Stimulated activated CD8-positive, alpha-beta memory T cell treated with anti-CD3 and anti-CD28 coated beads, Interleukin-12 subunit alpha, Interleukin-12 subunit beta, amount 100 ng/mL, for 4 hours (primary cell): Measurements from ENCODE around the gene HNRNPAB.
"Not testable (repeated sequence)": the region's sequence is repeated elsewhere in the genome, so short reads cannot be mapped to it uniquely, and the experiment has no call there.

Source experiments
- DNase-seq: peaks from one replicate; pipeline ENCODE4 v3.0.0-alpha.2; 2020; ENCODE audit warnings: low read depth

The HNRNPAB gene

GRCh38 chr5:178212241-178213002 is 8.1 kb downstream of the HNRNPAB start:
- no peak for DNase-seq

- no peak for DNase-seq
Observed at GRCh38 chr5:178213003-178213461, 8.7 kb downstream of the HNRNPAB start.

- DNase-seq = no peak
Observed at GRCh38 chr5:178213748-178214151, 9.4 kb downstream of the HNRNPAB start.

GRCh38 chr5:178214160-178214803 is 9.9 kb downstream of the HNRNPAB start:
- no peak for DNase-seq

- no peak for DNase-seq
Observed at GRCh38 chr5:178215280-178216002, 11.1 kb downstream of the HNRNPAB start.

GRCh38 chr5:178216088-178216534 is 11.8 kb downstream of the HNRNPAB start:
- DNase-seq = no peak

GRCh38 chr5:178216779-178217178 is 12.4 kb downstream of the HNRNPAB start:
- DNase-seq = no peak

GRCh38 chr5:178218237-178218776 is 14.0 kb downstream of the HNRNPAB start:
- DNase-seq = no peak

- no peak for DNase-seq
Observed at GRCh38 chr5:178218827-178219226, 14.5 kb downstream of the HNRNPAB start.

- DNase-seq = no peak
Observed at GRCh38 chr5:178221282-178221681, 16.9 kb downstream of the HNRNPAB start.

- no peak for DNase-seq
Observed at GRCh38 chr5:178221853-178222252, 17.5 kb downstream of the HNRNPAB start.

GRCh38 chr5:178222292-178222691 is 18.0 kb downstream of the HNRNPAB start:
- no peak for DNase-seq

GRCh38 chr5:178223196-178223773 is 19.0 kb downstream of the HNRNPAB start:
- DNase-seq = no peak

- DNase-seq = no peak
Observed at GRCh38 chr5:178223828-178224335, 19.5 kb downstream of the HNRNPAB start.

- DNase-seq = no peak
Observed at GRCh38 chr5:178224403-178224802, 20.1 kb downstream of the HNRNPAB start.

GRCh38 chr5:178225174-178225573 is 20.8 kb downstream of the HNRNPAB start:
- no peak for DNase-seq

- no peak for DNase-seq
Observed at GRCh38 chr5:178227138-178227659, 22.9 kb downstream of the HNRNPAB start.

GRCh38 chr5:178227929-178228328 is 23.6 kb downstream of the HNRNPAB start:
- no peak for DNase-seq

- DNase-seq = no peak
Observed at GRCh38 chr5:178228609-178229008, 24.3 kb downstream of the HNRNPAB start.

- DNase-seq = not testable (repeated sequence)
Observed at GRCh38 chr5:178229111-178229510, 24.8 kb downstream of the HNRNPAB start.

GRCh38 chr5:178229861-178230260 is 25.5 kb downstream of the HNRNPAB start:
- DNase-seq = no peak
